GM12878 (cell line): ENCODE data around the gene ZDHHC14. TPM values are rescaled to one million over a fixed set of nuclear protein-coding genes. Genes with fewer than 3 reads are reported as not detected.

Experiments used
- ATAC-seq: fragments of 200-7000 bp; cut with Tn5 transposase; 3 replicates; pipeline ENCODE4 v1.9.1; 2020; ENCODE audit warnings: mild to moderate bottlenecking, moderate library complexity
- BruUV-seq: library from RNA; stranded (reverse); fragments of 400-500 nt; replicated peaks from 2 replicates; lab custom pipeline; 2021; lab: Mats Ljungman, UMichigan
- CTCF ChIA-PET: fragments of 300-600 bp; sonication (Branson Sonifier 250); formaldehyde crosslinking; extraction: SDS; loops from one replicate; lab custom pipeline; 2021; ENCODE audit warnings: inconsistent platforms; lab: Yijun Ruan, JAX
- POLR2A ChIA-PET: fragments of 350-600 bp; formaldehyde crosslinking; extraction: SDS; loops from one replicate; lab custom pipeline; 2021; ENCODE audit warnings: inconsistent platforms; lab: Charles Lee
- RAD21 ChIA-PET: fragments of 300-600 bp; sonication (Branson Sonifier 250); formaldehyde crosslinking; loops from one replicate; lab custom pipeline; 2023; ENCODE audit warnings: antibody characterized with exemption; ENCODE audit not compliant: unreplicated experiment; lab: Charles Lee
- SMC1A ChIA-PET: fragments of 300-600 bp; sonication (Branson Sonifier 250); formaldehyde crosslinking; loops from one replicate; lab custom pipeline; 2023; ENCODE audit not compliant: unreplicated experiment, uncharacterized antibody; lab: Charles Lee
- DNase-seq: peaks from one replicate; pipeline ENCODE4 v3.0.0-alpha.2; 2011; ENCODE audit warnings: low read depth, low spot score
- FAIRE-seq: peaks from 3 replicates; lab custom pipeline; 2011; peaks lifted over from hg19 to GRCh38; lab: Jason Lieb, UNC
- H2AFZ ChIP-seq: 2 replicates; pipeline ENCODE4 v1.6.0; 2011; ENCODE audit warnings: low read depth, low read length, control low read depth; ENCODE audit not compliant: control insufficient read depth
- H3K27ac ChIP-seq: 2 replicates; pipeline ENCODE4 v1.5.1; 2011; ENCODE audit warnings: control low read depth; ENCODE audit not compliant: control insufficient read depth, insufficient read depth
- H3K27me3 ChIP-seq, 2 experiments: replicated peaks in 1 of 2; 2 replicates each; pipeline versions ENCODE4 v1.6.0 to v1.6.1; 2011; ENCODE audit warnings: low read length in 1 of 2; ENCODE audit not compliant: control insufficient read depth in 2 of 2, insufficient read depth in 2 of 2
- H3K36me3 ChIP-seq, 2 experiments: 2 replicates each; pipeline ENCODE4 v1.5.1; 2011; ENCODE audit warnings: low read length in 1 of 2; ENCODE audit not compliant: control insufficient read depth in 2 of 2, insufficient read depth in 2 of 2
- H3K4me1 ChIP-seq: 2 replicates; pipeline ENCODE4 v1.6.1; 2011; ENCODE audit warnings: mild to moderate bottlenecking, low read length, moderate library complexity, mixed read lengths; ENCODE audit not compliant: control insufficient read depth, insufficient read depth
- H3K4me2 ChIP-seq: 2 replicates; pipeline ENCODE4 v1.6.0; 2011; ENCODE audit warnings: control low read depth; ENCODE audit not compliant: control insufficient read depth, insufficient read depth
- H3K4me3 ChIP-seq: fragments of 200-600 bp; sonication (generic); 2 replicates; pipeline ENCODE4 v1.5.1; 2016
- H3K79me2 ChIP-seq: 2 replicates; pipeline ENCODE4 v1.6.0; 2011; ENCODE audit warnings: low read length; ENCODE audit not compliant: control insufficient read depth, insufficient read depth
- H3K9ac ChIP-seq: 2 replicates; pipeline ENCODE4 v1.8.0; 2011; ENCODE audit warnings: low read length, control low read depth, mixed read lengths; ENCODE audit not compliant: control insufficient read depth, insufficient read depth
- H3K9me3 ChIP-seq: replicated peaks from 3 replicates; pipeline ENCODE4 v1.5.1; 2011; ENCODE audit warnings: mild to moderate bottlenecking, low read length; ENCODE audit not compliant: control insufficient read depth, insufficient read depth
- H4K20me1 ChIP-seq: 2 replicates; pipeline ENCODE4 v1.6.0; 2011; ENCODE audit not compliant: control insufficient read depth, insufficient read depth
- BRCA1 ChIP-seq: IDR thresholded peaks from 2 replicates; pipeline ENCODE4 v1.6.1; 2011; ENCODE audit warnings: low read depth, low read length, improper control_type of control experiment
- PAX5 ChIP-seq: IDR thresholded peaks from 2 replicates; pipeline ENCODE4 v1.6.1; 2011; ENCODE audit warnings: low read depth, low read length, borderline replicate concordance
- RELA ChIP-seq: fragments of 450-650 bp; IDR thresholded peaks from 2 replicates; pipeline ENCODE4 v1.8.0; 2014; ENCODE audit warnings: borderline replicate concordance; ENCODE audit not compliant: partially characterized antibody
- SMARCA5 ChIP-seq: fragments of 450-650 bp; IDR thresholded peaks from 2 replicates; pipeline ENCODE4 v1.6.1; 2017; ENCODE audit warnings: mild to moderate bottlenecking
- SUZ12 ChIP-seq: fragments of 200-600 bp; sonication (generic); IDR thresholded peaks from one replicate; pipeline ENCODE4 v1.6.1; 2018; ENCODE audit warnings: antibody characterized with exemption, mild to moderate bottlenecking; ENCODE audit not compliant: unreplicated experiment
- USF2 ChIP-seq: IDR thresholded peaks from 2 replicates; pipeline ENCODE4 v1.6.1; 2011; ENCODE audit warnings: low read depth, low read length, improper control_type of control experiment, borderline replicate concordance
- ZBED1 ChIP-seq: IDR thresholded peaks from 2 replicates; pipeline ENCODE4 v1.6.1; 2016; ENCODE audit warnings: borderline replicate concordance
- ZBTB40 ChIP-seq: fragments of 450-650 bp; IDR thresholded peaks from 2 replicates; pipeline ENCODE4 v1.6.1; 2016; ENCODE audit warnings: mild to moderate bottlenecking, moderate library complexity, borderline replicate concordance
- ZNF384 ChIP-seq: IDR thresholded peaks from 2 replicates; pipeline ENCODE4 v1.6.1; 2012; ENCODE audit warnings: low read depth, mild to moderate bottlenecking, low read length, improper control_type of control experiment, borderline replicate concordance
- WGBS: methylation state at CpG from one replicate; pipeline ENCODE4 v1.1.6; 2016; ENCODE audit warnings: low lambda C conversion rate; ENCODE audit not compliant: insufficient replicate concordance, insufficient coverage; ENCODE audit errors: missing lambda C conversion rate; 5-methylcytosine and 5-hydroxymethylcytosine counted together
- in situ Hi-C: fragments of 300-500 bp; cut with MboI; formaldehyde crosslinking; loops from 9 replicates; pipeline ENCODE4 v1.14.3; 2018; ENCODE audit warnings: mixed read lengths
- intact Hi-C: fragments of 100-400 bp; cut with micrococcal nuclease; formaldehyde crosslinking; loops from one replicate; pipeline ENCODE4 v1.14.2; 2022; ENCODE audit not compliant: unreplicated experiment
- polyA plus RNA-seq, 11 experiments: library from polyadenylated mRNA; depleted of rRNA in 4 of 11; unstranded in 6 of 11; stranded (reverse) in 5 of 11; fragments of >200 nt; fragmentation: Nextera tagmentation in 4 of 11; fragmentation: Illumina TruSeq in 1 of 11; extraction: Ambion mirVana in 4 of 11; extraction: Trizol in 1 of 11; gene quantifications; 1 replicate in 1 of 11; 2 replicates in 10 of 11; pipeline versions ENCODE4 v1.2.1 to v1.2.3, GENCODE V29; 2011 to 2016; ENCODE audit warnings: inconsistent platforms in 2 of 11, missing spikeins in 2 of 11, low read depth in 1 of 11
- total RNA-seq, 4 experiments: library from RNA; depleted of rRNA in 3 of 4; stranded (reverse); fragments of >200 nt in 3 of 4; fragmentation: Illumina TruSeq in 1 of 4; extraction: Trizol in 1 of 4; gene quantifications; 2 replicates each; pipeline versions ENCODE4 v1.2.1 to v1.2.3, GENCODE V29; 2013 to 2021

Gene ZDHHC14
- total and polyA plus RNA-seq, 10 of the 15 experiments (the other 5 are each of a cell fraction or from before 2014, with no cell fraction given) = 0.15 to 16.0 (median 0.76) TPM; not detected in 1

DNA sequence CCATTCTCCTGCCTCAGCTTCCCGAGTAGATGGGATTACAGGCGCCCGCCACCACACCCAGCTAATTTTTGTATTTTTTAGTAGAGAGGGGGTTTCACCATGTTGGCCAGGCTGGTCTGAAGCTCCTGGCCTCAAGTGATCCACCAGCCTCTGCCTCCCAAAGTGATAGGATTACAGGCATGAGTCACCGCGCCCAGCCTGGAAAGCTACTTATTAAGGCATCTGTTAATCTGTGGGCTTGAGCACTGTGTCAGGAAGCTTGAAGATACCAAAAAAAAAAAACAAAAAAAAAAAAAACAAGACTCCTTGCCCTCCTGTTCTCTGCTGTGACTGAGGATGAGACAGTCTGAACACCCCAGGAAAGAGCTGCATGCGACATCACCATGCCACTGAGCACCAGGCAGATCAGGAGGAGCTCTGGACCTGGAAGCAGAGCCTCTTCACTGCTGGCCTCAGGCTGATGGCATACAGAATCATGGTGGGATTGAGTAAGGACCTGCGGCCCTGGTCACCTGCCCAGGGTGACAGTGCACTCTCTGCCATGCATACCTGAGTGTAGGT, 275.5 kb downstream of the ZDHHC14 start:
- no peaks in the 10 kb centered on the region for H3K27me3 ChIP-seq
- no peak overlapping the region for H3K4me2 ChIP-seq
- no peak overlapping the region for H3K9ac ChIP-seq
- ATAC-seq (no peak), DNase-seq (no peak), FAIRE-seq (no peak)
- no TSS peak for BruUV-seq
- H3K4me3 ChIP-seq = no peak overlapping the region
- intact Hi-C loops = no loop called here
- ChIA-PET RAD21 (interaction anchor here (1.3 kb wide), 1 partner anchor 10 kb away, joined by 3 read pairs; no protein-coding TSS in a partner anchor), POLR2A (no interaction called here), CTCF (interaction anchor here (2.0 kb wide), 1 partner anchor 11 kb away, joined by 11 read pairs; no protein-coding TSS in a partner anchor), SMC1A (no interaction called here)
- no peaks in the 10 kb centered on the region for H3K79me2 ChIP-seq
- TF ChIP-seq ZNF384 (no peak), BRCA1 (no peak), SUZ12 (no peak), SMARCA5 (no peak)
- in situ Hi-C loops = no loop called here
- no peak overlapping the region for H2AFZ ChIP-seq
- H4K20me1 ChIP-seq = no peaks in the 10 kb centered on the region
- no peaks in the 10 kb centered on the region for H3K4me1 ChIP-seq
- no peak overlapping the region for H3K27ac ChIP-seq
- 68% methylated on average over 7 of the region's 7 CpGs for WGBS
- peaks cover 0 to 3% of the 10 kb centered on the region in 2 experiments; a peak in 2 of 4 replicates for H3K36me3 ChIP-seq
- H3K9me3 ChIP-seq = no peaks in the 10 kb centered on the region

DNA sequence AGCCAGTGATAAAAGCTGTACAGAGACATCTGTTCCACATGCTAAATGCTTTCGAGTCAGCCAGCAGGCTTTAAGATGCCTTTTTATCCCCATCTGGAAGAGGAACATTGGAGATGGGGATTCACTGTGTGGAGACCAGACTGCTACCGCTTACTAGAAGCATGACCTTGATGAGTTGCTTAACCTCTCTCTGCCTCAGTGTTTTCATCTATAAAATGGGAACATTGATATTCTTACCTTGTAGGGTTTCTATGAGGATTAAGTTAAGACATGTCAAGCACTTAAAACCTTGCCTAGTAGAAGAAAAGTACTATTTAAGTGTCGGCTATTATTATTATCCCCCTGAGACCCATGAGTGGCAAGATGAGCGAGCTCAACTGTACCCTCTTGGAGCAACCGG, 276.8 kb downstream of the ZDHHC14 start:
- ChIA-PET RAD21 (interaction anchor here (1.0 kb wide), 1 partner anchor 9 kb away, joined by 3 read pairs; no protein-coding TSS in a partner anchor), SMC1A (interaction anchor here (0.7 kb wide), 1 partner anchor 72 kb away, joined by 3 read pairs; no protein-coding TSS in a partner anchor), POLR2A (no interaction called here), CTCF (interaction anchor here (2.0 kb wide), 1 partner anchor 10 kb away, joined by 11 read pairs; no protein-coding TSS in a partner anchor)
- no peak for FAIRE-seq
- H3K4me2 ChIP-seq = no peak overlapping the region
- H3K4me1 ChIP-seq = no peaks in the 10 kb centered on the region
- no peaks in the 10 kb centered on the region for H3K27me3 ChIP-seq
- in situ Hi-C loops = no loop called here
- no peaks in the 10 kb centered on the region for H4K20me1 ChIP-seq
- intact Hi-C loops = no loop called here
- TF ChIP-seq ZBED1 (no peak), USF2 (no peak), ZBTB40 (no peak), SUZ12 (no peak), RELA (no peak), PAX5 (no peak)
- TF ChIP-seq, all 136 proteins: peak for 0
- ATAC-seq (no peak), DNase-seq (no peak)
- H3K27ac ChIP-seq = no peak overlapping the region
- H2AFZ ChIP-seq = no peak overlapping the region
- 60% methylated on average over 5 of the region's 5 CpGs for WGBS
- no peaks in the 10 kb centered on the region for H3K79me2 ChIP-seq
- peaks cover 0 to 3% of the 10 kb centered on the region in 2 experiments; a peak in 2 of 4 replicates for H3K36me3 ChIP-seq
- H3K9ac ChIP-seq = no peak overlapping the region
- no peak overlapping the region for H3K4me3 ChIP-seq
- no TSS peak for BruUV-seq
- H3K9me3 ChIP-seq = no peaks in the 10 kb centered on the region
